Muscle layer of duodenum (tissue), 2 donors: ENCODE results near the gene SETD1B.
"Not testable (repeated sequence)": the region's sequence is repeated elsewhere in the genome, so short reads cannot be mapped to it uniquely, and the experiment has no call there.

Experiments used
- H3K27ac ChIP-seq: one replicate; pipeline ENCODE4 v1.7.0; 2013; ENCODE audit warnings: mild to moderate bottlenecking, low read length
- H3K27me3 ChIP-seq: one replicate; pipeline ENCODE4 v1.7.0; 2013; ENCODE audit warnings: low read depth, mild to moderate bottlenecking, control low read depth, low read length
- H3K36me3 ChIP-seq, 2 donors: one replicate each; pipeline ENCODE4 v1.7.0; 2013; ENCODE audit warnings: low read length in 2 of 2, control low read depth in 1 of 2, mild to moderate bottlenecking in 1 of 2; ENCODE audit not compliant: insufficient read depth in 2 of 2, control insufficient read depth in 1 of 2
- H3K4me1 ChIP-seq, 2 donors: one replicate each; pipeline ENCODE4 v1.7.0; 2013; ENCODE audit warnings: low read length in 2 of 2, mild to moderate bottlenecking in 2 of 2, control low read depth in 1 of 2, moderate library complexity in 1 of 2; ENCODE audit not compliant: insufficient read depth in 2 of 2, control insufficient read depth in 1 of 2
- H3K4me3 ChIP-seq, 2 donors: one replicate each; pipeline ENCODE4 v1.7.0; 2013; ENCODE audit warnings: low read length in 2 of 2, low read depth in 1 of 2, mild to moderate bottlenecking in 1 of 2
- H3K9me3 ChIP-seq, 2 donors: one replicate each; pipeline ENCODE4 v1.7.0; 2013; ENCODE audit warnings: low read length in 2 of 2, control low read depth in 1 of 2, mild to moderate bottlenecking in 1 of 2; ENCODE audit not compliant: control insufficient read depth in 1 of 2
- donor health status: healthy.

The SETD1B gene

DNA sequence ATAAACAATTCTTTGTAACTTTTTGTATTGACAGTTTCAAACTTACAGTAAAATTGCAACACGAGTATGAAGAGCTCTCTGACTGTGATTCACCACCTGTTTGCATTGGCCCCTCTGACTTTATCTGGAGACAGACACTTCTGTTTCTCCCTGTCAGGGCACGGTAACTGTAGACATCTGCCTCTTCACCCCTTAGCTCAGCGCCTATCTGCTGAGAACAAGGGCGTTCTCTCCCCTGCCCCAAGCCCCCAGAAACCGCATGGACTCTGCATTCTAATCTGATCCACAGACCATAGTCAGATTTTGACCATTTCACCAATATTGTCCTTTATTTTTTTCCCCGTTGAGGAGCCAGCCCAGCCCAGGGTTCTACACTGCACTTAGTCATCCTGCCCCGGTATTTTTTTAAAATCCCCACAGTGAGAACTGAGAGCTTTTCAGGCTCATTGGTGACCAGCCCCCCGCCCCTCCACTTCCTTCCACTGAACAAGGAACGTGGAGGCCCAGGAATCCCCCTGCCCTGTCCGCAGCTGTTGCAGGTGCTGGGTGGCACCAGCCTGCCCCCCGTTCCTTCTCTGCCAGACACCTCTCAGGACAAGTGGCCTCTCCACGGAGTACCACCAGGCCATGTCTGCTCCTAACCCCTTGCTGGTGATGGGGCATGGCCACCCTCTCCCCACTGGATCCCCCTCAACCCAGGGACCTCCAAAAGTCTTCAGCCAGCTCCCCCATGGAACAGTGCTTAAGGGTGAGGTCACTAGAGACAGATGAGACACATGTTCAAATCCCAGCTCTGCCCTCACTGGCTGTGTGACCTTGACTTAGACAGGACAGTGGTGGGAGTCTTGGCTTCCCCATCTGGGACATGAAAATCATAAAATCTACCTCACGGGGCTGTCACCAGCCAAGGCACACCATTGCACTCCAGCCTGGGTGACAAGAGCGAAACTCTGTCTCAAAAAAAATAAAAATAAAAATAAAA lies 21.5 kb upstream of the SETD1B start:
- H3K27ac ChIP-seq: no peak overlapping the region
- H3K4me1 ChIP-seq: peaks cover 3 to 8% of the 10 kb centered on the region in 2 donors
- H3K4me3 ChIP-seq: no peak overlapping the region
- H3K36me3 ChIP-seq: peaks cover 0 to 7% of the 10 kb centered on the region in 2 donors
- no peaks in the 10 kb centered on the region for H3K9me3 ChIP-seq
- H3K27me3 ChIP-seq: no peaks in the 10 kb centered on the region

DNA sequence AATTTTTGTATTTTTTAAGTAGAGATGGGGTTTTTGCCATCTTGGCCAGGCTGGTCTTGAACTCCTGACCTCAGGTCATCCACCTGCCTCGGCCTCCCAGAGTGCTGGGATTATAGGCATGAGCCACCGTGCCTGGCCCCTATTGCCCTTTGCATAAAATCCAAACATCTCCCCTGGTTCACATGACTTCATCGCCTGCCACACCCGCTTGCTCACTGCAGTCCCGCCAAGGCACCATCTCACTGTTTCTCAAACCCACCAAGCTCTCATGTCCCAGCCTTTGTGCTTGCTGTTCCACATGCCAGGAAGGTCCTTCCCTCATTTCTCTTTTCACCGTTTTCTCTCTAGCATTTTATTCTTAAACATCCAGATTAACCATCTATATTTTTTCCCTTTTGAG lies 20.0 kb upstream of the SETD1B start:
- Histone ChIP-seq H3K27ac (no peak overlapping the region), H3K4me3 (no peak overlapping the region), H3K27me3 (no peaks in the 10 kb centered on the region), H3K4me1 (peaks cover 3 to 8% of the 10 kb centered on the region in 2 donors), H3K9me3 (no peaks in the 10 kb centered on the region), H3K36me3 (peaks cover 0 to 7% of the 10 kb centered on the region in 2 donors)

- Histone ChIP-seq H3K9me3 (no peaks in the 10 kb centered on the region), H3K4me1 (peaks cover 3 to 8% of the 10 kb centered on the region in 2 donors), H3K27ac (no peak overlapping the region), H3K36me3 (peaks cover 0 to 2% of the 10 kb centered on the region in 2 donors), H3K4me3 (no peak overlapping the region), H3K27me3 (no peaks in the 10 kb centered on the region)
Measured at GRCh38 chr12:121784460-121784859, 19.3 kb upstream of the SETD1B start.

GRCh38 chr12:121786440-121786825 lies 17.4 kb upstream of the SETD1B start:
- no peaks in the 10 kb centered on the region for H3K36me3 ChIP-seq
- H3K27me3 ChIP-seq: no peaks in the 10 kb centered on the region
- peaks cover 3 to 4% of the 10 kb centered on the region in 2 donors for H3K4me1 ChIP-seq
- H3K9me3 ChIP-seq: no peaks in the 10 kb centered on the region
- H3K27ac ChIP-seq: no peak overlapping the region
- no peak overlapping the region for H3K4me3 ChIP-seq

- H3K9me3 ChIP-seq: no peaks in the 10 kb centered on the region
- H3K4me1 ChIP-seq: peaks cover 0 to 3% of the 10 kb centered on the region in 2 donors
- H3K27ac ChIP-seq: no peak overlapping the region
- H3K4me3 ChIP-seq: no peak overlapping the region
- no peaks in the 10 kb centered on the region for H3K36me3 ChIP-seq
- no peaks in the 10 kb centered on the region for H3K27me3 ChIP-seq
Measured at GRCh38 chr12:121787063-121788025, 16.5 kb upstream of the SETD1B start.

- Histone ChIP-seq H3K4me1 (no peaks in the 10 kb centered on the region), H3K27me3 (no peaks in the 10 kb centered on the region), H3K9me3 (no peaks in the 10 kb centered on the region), H3K36me3 (no peaks in the 10 kb centered on the region), H3K27ac (no peak overlapping the region), H3K4me3 (no peak overlapping the region)
Measured at GRCh38 chr12:121788176-121788818, 15.5 kb upstream of the SETD1B start.

DNA sequence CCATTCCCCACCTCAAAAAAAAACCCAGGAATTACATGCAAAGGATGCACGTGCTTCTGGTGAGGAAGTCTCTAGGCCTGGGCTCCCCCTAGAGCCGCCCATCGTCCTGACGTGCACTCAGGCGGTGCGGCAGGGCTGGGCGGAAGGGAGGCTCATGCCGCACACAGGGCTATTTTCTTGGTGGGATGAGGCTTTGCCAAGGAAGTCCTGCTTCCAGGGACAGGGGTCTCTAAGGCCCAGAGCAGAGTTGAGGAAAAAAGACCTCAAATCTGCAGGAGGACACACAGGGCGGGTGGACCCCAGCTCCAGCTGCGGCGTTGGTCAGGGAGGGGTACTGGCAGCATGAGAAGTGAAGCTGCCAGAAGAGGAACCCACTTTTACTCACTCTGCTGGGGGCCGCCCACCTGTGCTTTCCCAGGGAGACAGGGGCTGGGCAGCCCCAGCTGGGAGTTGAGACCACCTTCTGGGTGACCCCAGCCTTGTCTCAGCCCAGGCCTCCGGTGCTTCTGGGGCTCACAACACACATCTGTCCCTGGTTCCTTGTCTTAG lies 14.5 kb upstream of the SETD1B start:
- H3K4me3 ChIP-seq: no peak overlapping the region
- peaks cover 0 to 8% of the 10 kb centered on the region in 2 donors for H3K4me1 ChIP-seq
- no peaks in the 10 kb centered on the region for H3K36me3 ChIP-seq
- H3K9me3 ChIP-seq: no peaks in the 10 kb centered on the region
- H3K27ac ChIP-seq: no peak overlapping the region
- H3K27me3 ChIP-seq: no peaks in the 10 kb centered on the region

- Histone ChIP-seq H3K27me3 (no peaks in the 10 kb centered on the region), H3K4me3 (peak overlapping the region in 1 of 2 donors; percentile 1), H3K9me3 (no peaks in the 10 kb centered on the region)
Measured at GRCh38 chr12:121789800-121790728, 13.7 kb upstream of the SETD1B start.

GRCh38 chr12:121790785-121791184 lies 13.0 kb upstream of the SETD1B start:
- Histone ChIP-seq H3K4me1 (peaks cover 13 to 22% of the 10 kb centered on the region in 2 donors), H3K27ac (peak overlapping the region; percentile 54)
- not testable (repeated sequence) for H3K27me3 ChIP-seq, H3K9me3 ChIP-seq, H3K4me3 ChIP-seq, H3K36me3 ChIP-seq

More at GRCh38 chr12:121789800-121790728, 13.7 kb upstream of the SETD1B start:
- Histone ChIP-seq H3K36me3 (no peaks in the 10 kb centered on the region), H3K27ac (peak overlapping the region; percentile 54), H3K4me1 (peaks cover 7 to 15% of the 10 kb centered on the region in 2 donors)
